ENCODE data around the gene CYGB. TPM values are rescaled to one million over a fixed set of nuclear protein-coding genes. Genes with fewer than 3 reads are reported as not detected.

CYGB gene
- total and polyA plus RNA-seq, 10 of the 15 experiments (the other 5 are each of a cell fraction or from before 2014, with no cell fraction given) = 0.34 TPM; not detected in 9

DNA sequence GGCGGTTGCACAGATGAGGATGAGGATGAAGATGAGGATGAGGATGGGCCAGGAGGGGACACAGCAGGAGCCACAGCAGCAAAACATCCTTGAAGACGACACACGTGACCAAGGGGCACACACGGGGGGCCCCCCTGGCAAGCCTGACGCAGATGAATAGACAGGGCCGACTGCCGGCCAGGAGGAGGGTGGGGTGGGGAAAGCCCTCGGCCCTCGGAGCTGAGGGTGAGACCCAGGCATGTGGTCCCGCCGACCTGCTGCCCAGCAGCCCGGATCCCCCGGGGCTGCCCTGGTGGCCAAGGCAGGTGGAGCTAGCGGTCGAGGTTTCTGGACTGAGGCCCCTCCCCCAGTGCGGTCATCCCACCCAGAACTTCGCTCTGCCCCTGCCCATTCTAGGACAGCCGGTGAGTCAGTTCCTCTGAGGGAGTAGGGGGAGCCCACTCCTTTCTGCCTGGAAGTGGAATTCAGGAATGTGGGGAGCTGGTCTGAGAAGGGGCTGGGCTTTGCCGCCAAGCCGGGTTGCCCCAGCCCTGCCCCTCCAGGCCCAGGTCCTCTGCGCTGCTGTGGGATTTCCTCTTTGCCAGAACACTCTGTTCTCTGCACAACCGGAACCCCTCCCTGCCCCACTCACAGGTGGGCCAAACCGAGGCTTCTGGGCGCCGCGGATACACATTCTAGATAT lies 9.9 kb downstream of the CYGB start:
- ChIA-PET RAD21 (ENCODE audit: unreplicated experiment) (interaction anchor here (0.5 to 2.5 kb wide), 17 partner anchors 13 to 708 kb away, joined by 3 to 20 read pairs (median 5); partner anchors contain the start of gene PRCD), POLR2A (interaction anchor here (0.7 to 2.1 kb wide), 5 partner anchors 23 to 1439 kb away, joined by 3 to 13 read pairs (median 5); no protein-coding TSS in a partner anchor), SMC1A (ENCODE audit: uncharacterized antibody, unreplicated experiment) (interaction anchor here (0.6 to 2.8 kb wide), 13 partner anchors 12 to 540 kb away, joined by 3 to 16 read pairs (median 3); no protein-coding TSS in a partner anchor), CTCF (interaction anchor here (1.0 to 4.0 kb wide), 14 partner anchors 12 to 154 kb away, joined by 3 to 41 read pairs (median 6); partner anchors contain the start of gene PRCD)
- no TSS peak for BruUV-seq (replicated peaks)
- no peak for DNase-seq (ENCODE audit: low read depth, low spot score)
- Histone ChIP-seq H3K4me3 (no peak overlapping the region), H2AFZ (ENCODE audit: control insufficient read depth, low read depth, low read length) (peak overlapping the region; percentile 84), H3K4me2 (ENCODE audit: control insufficient read depth, insufficient read depth) (peak overlapping the region; percentile 76), H3K27me3 (replicated peaks in 1 of 2; ENCODE audit: control insufficient read depth in 2 of 2, insufficient read depth in 2 of 2, low read length in 1 of 2) (no peaks in the 10 kb centered on the region), H3K36me3 (ENCODE audit: control insufficient read depth in 2 of 2, insufficient read depth in 2 of 2, low read length in 1 of 2) (no peaks in the 10 kb centered on the region), H3K9ac (ENCODE audit: control insufficient read depth, insufficient read depth, low read length) (peak overlapping the region; percentile 53; the same call in 1 of the 2 replicates), H4K20me1 (ENCODE audit: control insufficient read depth, insufficient read depth) (no peaks in the 10 kb centered on the region), H3K9me3 (replicated peaks; ENCODE audit: control insufficient read depth, insufficient read depth, low read length) (no peaks in the 10 kb centered on the region), H3K27ac (ENCODE audit: control insufficient read depth, insufficient read depth) (no peak overlapping the region; the same call in 1 of the 2 replicates), H3K4me1 (ENCODE audit: control insufficient read depth, insufficient read depth, low read length) (peaks cover 12% of the 10 kb centered on the region), H3K79me2 (ENCODE audit: control insufficient read depth, insufficient read depth, low read length) (no peaks in the 10 kb centered on the region)
- 3% methylated on average over 26 of the region's 26 CpGs for WGBS (ENCODE audit: insufficient coverage, insufficient replicate concordance, low lambda C conversion rate, missing lambda C conversion rate)
- intact Hi-C loops (cut with micrococcal nuclease; ENCODE audit: unreplicated experiment) (no loop called here), in situ Hi-C loops (cut with MboI) (no loop called here)
- peak; percentile 82 for ATAC-seq
- FAIRE-seq = no peak
- TF ChIP-seq RUNX3 (IDR thresholded peaks at IDR 0.05; ENCODE audit: low read length) = peak; percentile 5; the same call in 1 of the 2 replicates
- TF ChIP-seq RAD51 (IDR thresholded peaks at IDR 0.05) = peak; percentile 76; the same call in 1 of the 2 replicates
- TF ChIP-seq, protein P1, sequence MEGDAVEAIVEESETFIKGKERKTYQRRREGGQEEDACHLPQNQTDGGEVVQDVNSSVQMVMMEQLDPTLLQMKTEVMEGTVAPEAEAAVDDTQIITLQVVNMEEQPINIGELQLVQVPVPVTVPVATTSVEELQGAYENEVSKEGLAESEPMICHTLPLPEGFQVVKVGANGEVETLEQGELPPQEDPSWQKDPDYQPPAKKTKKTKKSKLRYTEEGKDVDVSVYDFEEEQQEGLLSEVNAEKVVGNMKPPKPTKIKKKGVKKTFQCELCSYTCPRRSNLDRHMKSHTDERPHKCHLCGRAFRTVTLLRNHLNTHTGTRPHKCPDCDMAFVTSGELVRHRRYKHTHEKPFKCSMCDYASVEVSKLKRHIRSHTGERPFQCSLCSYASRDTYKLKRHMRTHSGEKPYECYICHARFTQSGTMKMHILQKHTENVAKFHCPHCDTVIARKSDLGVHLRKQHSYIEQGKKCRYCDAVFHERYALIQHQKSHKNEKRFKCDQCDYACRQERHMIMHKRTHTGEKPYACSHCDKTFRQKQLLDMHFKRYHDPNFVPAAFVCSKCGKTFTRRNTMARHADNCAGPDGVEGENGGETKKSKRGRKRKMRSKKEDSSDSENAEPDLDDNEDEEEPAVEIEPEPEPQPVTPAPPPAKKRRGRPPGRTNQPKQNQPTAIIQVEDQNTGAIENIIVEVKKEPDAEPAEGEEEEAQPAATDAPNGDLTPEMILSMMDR (IDR thresholded peaks at IDR 0.05 in 2 of 3, conservative IDR thresholded peaks at IDR 0.05 in 1 of 3; ENCODE audit: control insufficient read depth in 2 of 3, extremely low read depth in 1 of 3, insufficient read depth in 1 of 3, low read depth in 3 of 3, low read length in 3 of 3) = peak in 1 of 3 experiments; percentile 22; a peak in 1 of 6 replicates
- TF ChIP-seq IKZF1 (conservative IDR thresholded peaks at IDR 0.05) = peak; percentile 61
- TF ChIP-seq NBN (IDR thresholded peaks at IDR 0.05) = 0 out of 2 replicates have a peak, but pooled peaks have one; percentile 35
- TF ChIP-seq DPF2 (IDR thresholded peaks at IDR 0.05) = peak; percentile 32
- peak; percentile 19; the same call in 1 of the 2 replicates for TF ChIP-seq PAX5 (IDR thresholded peaks at IDR 0.05; ENCODE audit: borderline replicate concordance, low read depth, low read length)
- TF ChIP-seq, protein P2, sequence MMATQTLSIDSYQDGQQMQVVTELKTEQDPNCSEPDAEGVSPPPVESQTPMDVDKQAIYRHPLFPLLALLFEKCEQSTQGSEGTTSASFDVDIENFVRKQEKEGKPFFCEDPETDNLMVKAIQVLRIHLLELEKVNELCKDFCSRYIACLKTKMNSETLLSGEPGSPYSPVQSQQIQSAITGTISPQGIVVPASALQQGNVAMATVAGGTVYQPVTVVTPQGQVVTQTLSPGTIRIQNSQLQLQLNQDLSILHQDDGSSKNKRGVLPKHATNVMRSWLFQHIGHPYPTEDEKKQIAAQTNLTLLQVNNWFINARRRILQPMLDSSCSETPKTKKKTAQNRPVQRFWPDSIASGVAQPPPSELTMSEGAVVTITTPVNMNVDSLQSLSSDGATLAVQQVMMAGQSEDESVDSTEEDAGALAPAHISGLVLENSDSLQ (IDR thresholded peaks at IDR 0.05) = peak; percentile 34; the same call in 1 of the 2 replicates
- TF ChIP-seq CHD2 (IDR thresholded peaks at IDR 0.05; ENCODE audit: borderline replicate concordance, low read depth, low read length) = no peak
- TF ChIP-seq, protein P3, sequence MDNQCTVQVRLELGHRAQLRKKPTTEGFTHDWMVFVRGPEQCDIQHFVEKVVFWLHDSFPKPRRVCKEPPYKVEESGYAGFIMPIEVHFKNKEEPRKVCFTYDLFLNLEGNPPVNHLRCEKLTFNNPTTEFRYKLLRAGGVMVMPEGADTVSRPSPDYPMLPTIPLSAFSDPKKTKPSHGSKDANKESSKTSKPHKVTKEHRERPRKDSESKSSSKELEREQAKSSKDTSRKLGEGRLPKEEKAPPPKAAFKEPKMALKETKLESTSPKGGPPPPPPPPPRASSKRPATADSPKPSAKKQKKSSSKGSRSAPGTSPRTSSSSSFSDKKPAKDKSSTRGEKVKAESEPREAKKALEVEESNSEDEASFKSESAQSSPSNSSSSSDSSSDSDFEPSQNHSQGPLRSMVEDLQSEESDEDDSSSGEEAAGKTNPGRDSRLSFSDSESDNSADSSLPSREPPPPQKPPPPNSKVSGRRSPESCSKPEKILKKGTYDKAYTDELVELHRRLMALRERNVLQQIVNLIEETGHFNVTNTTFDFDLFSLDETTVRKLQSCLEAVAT (IDR thresholded peaks at IDR 0.05) = no peak
- TF ChIP-seq GATAD2B (conservative IDR thresholded peaks at IDR 0.05; ENCODE audit: low read depth) = peak; percentile 25; the same call in 1 of the 2 replicates
- TF ChIP-seq MTA2 (IDR thresholded peaks at IDR 0.05; ENCODE audit: low read depth) = no peak
- TF ChIP-seq, protein P4, sequence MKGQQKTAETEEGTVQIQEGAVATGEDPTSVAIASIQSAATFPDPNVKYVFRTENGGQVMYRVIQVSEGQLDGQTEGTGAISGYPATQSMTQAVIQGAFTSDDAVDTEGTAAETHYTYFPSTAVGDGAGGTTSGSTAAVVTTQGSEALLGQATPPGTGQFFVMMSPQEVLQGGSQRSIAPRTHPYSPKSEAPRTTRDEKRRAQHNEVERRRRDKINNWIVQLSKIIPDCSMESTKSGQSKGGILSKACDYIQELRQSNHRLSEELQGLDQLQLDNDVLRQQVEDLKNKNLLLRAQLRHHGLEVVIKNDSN (IDR thresholded peaks at IDR 0.05; ENCODE audit: borderline replicate concordance, extremely low read length, insufficient read depth, low read depth, low read length) = peak; percentile 65
- TF ChIP-seq BHLHE40 (IDR thresholded peaks at IDR 0.05; ENCODE audit: borderline replicate concordance in 1 of 2, low read depth in 2 of 2, low read length in 1 of 2) = peak; percentile 47 to 87; a peak in 3 of 4 replicates
- TF ChIP-seq IKZF2 (IDR thresholded peaks at IDR 0.05) = peak in 1 of 2 experiments; percentile 31; a peak in 1 of 4 replicates
- TF ChIP-seq, protein P5, sequence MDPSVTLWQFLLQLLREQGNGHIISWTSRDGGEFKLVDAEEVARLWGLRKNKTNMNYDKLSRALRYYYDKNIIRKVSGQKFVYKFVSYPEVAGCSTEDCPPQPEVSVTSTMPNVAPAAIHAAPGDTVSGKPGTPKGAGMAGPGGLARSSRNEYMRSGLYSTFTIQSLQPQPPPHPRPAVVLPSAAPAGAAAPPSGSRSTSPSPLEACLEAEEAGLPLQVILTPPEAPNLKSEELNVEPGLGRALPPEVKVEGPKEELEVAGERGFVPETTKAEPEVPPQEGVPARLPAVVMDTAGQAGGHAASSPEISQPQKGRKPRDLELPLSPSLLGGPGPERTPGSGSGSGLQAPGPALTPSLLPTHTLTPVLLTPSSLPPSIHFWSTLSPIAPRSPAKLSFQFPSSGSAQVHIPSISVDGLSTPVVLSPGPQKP (IDR thresholded peaks at IDR 0.05; ENCODE audit: low read depth, low read length) = peak; percentile 59; the same call in 1 of the 2 replicates
